Keratinocyte (primary cell): Measurements from ENCODE around the gene HOXB8. TPM values are rescaled to one million over a fixed set of nuclear protein-coding genes. Genes with fewer than 3 reads are reported as not detected.

Source experiments
- DNase-seq: peaks from one replicate; pipeline ENCODE4 v3.0.0-alpha.2; 2011; ENCODE audit warnings: low read depth, missing footprints, low spot score
- FAIRE-seq: peaks from 2 replicates; lab custom pipeline; 2011; peaks lifted over from hg19 to GRCh38; lab: Jason Lieb, UNC
- H2AFZ ChIP-seq: 2 replicates; pipeline ENCODE4 v1.6.0; 2012; ENCODE audit warnings: low read length, control low read depth, inconsistent platforms; ENCODE audit not compliant: control insufficient read depth
- H3K27ac ChIP-seq: 2 replicates; pipeline ENCODE4 v1.5.1; 2011; ENCODE audit warnings: low read length; ENCODE audit not compliant: control insufficient read depth, insufficient read depth
- H3K27me3 ChIP-seq: 3 replicates; pipeline ENCODE4 v1.6.0; 2011; ENCODE audit warnings: low read length; ENCODE audit not compliant: control insufficient read depth, insufficient read depth; ENCODE audit errors: extremely low read depth
- H3K36me3 ChIP-seq, 2 experiments: 2 replicates in 1 of 2; 3 replicates in 1 of 2; pipeline ENCODE4 v1.5.1; 2011; ENCODE audit warnings: low read length in 2 of 2, mild to moderate bottlenecking in 1 of 2; ENCODE audit not compliant: control insufficient read depth in 2 of 2, insufficient read depth in 2 of 2; ENCODE audit errors: extremely low read depth in 1 of 2
- H3K4me1 ChIP-seq: 3 replicates; pipeline ENCODE4 v1.5.1; 2011; ENCODE audit warnings: low read length; ENCODE audit not compliant: control insufficient read depth, insufficient read depth; ENCODE audit errors: extremely low read depth
- H3K4me2 ChIP-seq: 3 replicates; pipeline ENCODE4 v1.6.0; 2011; ENCODE audit warnings: low read depth, low read length; ENCODE audit not compliant: control insufficient read depth, insufficient read depth; ENCODE audit errors: extremely low read depth
- H3K4me3 ChIP-seq, 3 experiments: fragments of 200-600 bp in 1 of 3; sonication (generic) in 1 of 3; 2 replicates in 2 of 3; 3 replicates in 1 of 3; pipeline ENCODE4 v1.5.1; 2011 to 2016; ENCODE audit warnings: low read length in 3 of 3, mild to moderate bottlenecking in 3 of 3, control low read depth in 2 of 3, inconsistent platforms in 1 of 3, low read depth in 1 of 3, mixed read lengths in 1 of 3, mixed run types in 1 of 3, moderate library complexity in 1 of 3; ENCODE audit not compliant: control insufficient read depth in 2 of 3, insufficient read depth in 2 of 3; ENCODE audit errors: extremely low read depth in 1 of 3
- H3K79me2 ChIP-seq: 2 replicates; pipeline ENCODE4 v1.6.0; 2012; ENCODE audit warnings: low read length; ENCODE audit not compliant: control insufficient read depth, insufficient read depth
- H3K9ac ChIP-seq: 3 replicates; pipeline ENCODE4 v1.6.0; 2011; ENCODE audit warnings: low read length; ENCODE audit not compliant: control insufficient read depth, insufficient read depth; ENCODE audit errors: extremely low read depth
- H3K9me1 ChIP-seq: 3 replicates; pipeline ENCODE4 v1.6.0; 2011; ENCODE audit warnings: low read length; ENCODE audit not compliant: control insufficient read depth, insufficient read depth; ENCODE audit errors: extremely low read depth
- H3K9me3 ChIP-seq: 2 replicates; pipeline ENCODE4 v1.5.1; 2012; ENCODE audit warnings: low read depth, low read length; ENCODE audit not compliant: control insufficient read depth
- H4K20me1 ChIP-seq: 3 replicates; pipeline ENCODE4 v1.6.0; 2011; ENCODE audit warnings: low read length; ENCODE audit not compliant: control insufficient read depth, insufficient read depth; ENCODE audit errors: extremely low read depth
- CTCF ChIP-seq, 3 experiments: IDR thresholded peaks in 1 of 3; conservative IDR thresholded peaks in 1 of 3; optimal IDR thresholded peaks in 1 of 3; 2 replicates in 2 of 3; 3 replicates in 1 of 3; pipeline versions ENCODE3 to v1.5.1; 2011; ENCODE audit warnings: low read length in 3 of 3, mild to moderate bottlenecking in 3 of 3, moderate library complexity in 2 of 3, control low read depth in 1 of 3, inconsistent platforms in 1 of 3; ENCODE audit not compliant: insufficient read depth in 2 of 3; ENCODE audit errors: extremely low read depth in 1 of 3
- EZH2 ChIP-seq: IDR thresholded peaks from one replicate; pipeline ENCODE4 v1.6.1; 2012; ENCODE audit warnings: inconsistent platforms, mild to moderate bottlenecking, low read length, moderate library complexity
- dilution Hi-C: fragments of 300-500 bp; cut with MboI; formaldehyde crosslinking; loops from one replicate; pipeline ENCODE4 v1.7.0; 2020; ENCODE audit warnings: low sequenced_read_pairs; ENCODE audit not compliant: extremely low pct_ligation_motif_present
- polyA plus RNA-seq, 5 experiments: library from polyadenylated mRNA; depleted of rRNA in 3 of 5; stranded (reverse) in 3 of 5; stranded (forward) in 1 of 5; unstranded in 1 of 5; fragments of >200 nt; gene quantifications; 1 replicate in 1 of 5; 2 replicates in 3 of 5; 3 replicates in 1 of 5; pipeline versions ENCODE4 v1.2.1 to v1.2.3, GENCODE V29; 2011 to 2012; ENCODE audit warnings: missing spikeins in 2 of 5, low read depth in 1 of 5, low replicate concordance in 1 of 5

The HOXB8 gene
- polyA plus RNA-seq, 1 donor (not counting 4 experiments of a cell fraction or from before 2014, with no cell fraction given) = not detected

GRCh38 chr17:48631693-48632578 lies 16.8 kb upstream of the HOXB8 start:
- Histone ChIP-seq H3K9ac (no peak overlapping the region), H3K36me3 (no peaks in the 10 kb centered on the region), H3K4me2 (no peak overlapping the region), H3K9me3 (no peaks in the 10 kb centered on the region), H3K4me3 (no peak overlapping the region), H3K79me2 (no peaks in the 10 kb centered on the region), H3K4me1 (no peaks in the 10 kb centered on the region), H3K27me3 (peaks cover 100% of the 10 kb centered on the region), H4K20me1 (peaks cover 9% of the 10 kb centered on the region), H2AFZ (no peak overlapping the region), H3K9me1 (no peaks in the 10 kb centered on the region), H3K27ac (no peak overlapping the region)
- no peak for DNase-seq
- dilution Hi-C loops = no loop called here
- FAIRE-seq = no peak
- TF ChIP-seq EZH2 = no peak
- TF ChIP-seq CTCF (optimal IDR thresholded peaks at IDR 0.05 in 1 of 3, IDR thresholded peaks at IDR 0.05 in 1 of 3, conservative IDR thresholded peaks at IDR 0.05 in 1 of 3; ENCODE audit: extremely low read depth in 1 of 3, insufficient read depth in 2 of 3, low read length in 3 of 3) = no peak

- Histone ChIP-seq H3K9me1 (no peaks in the 10 kb centered on the region), H3K9ac (no peak overlapping the region), H3K36me3 (no peaks in the 10 kb centered on the region), H3K4me2 (no peak overlapping the region), H4K20me1 (peaks cover 9% of the 10 kb centered on the region), H3K79me2 (no peaks in the 10 kb centered on the region), H2AFZ (no peak overlapping the region), H3K27me3 (peaks cover 100% of the 10 kb centered on the region), H3K4me1 (no peaks in the 10 kb centered on the region), H3K27ac (no peak overlapping the region), H3K9me3 (no peaks in the 10 kb centered on the region), H3K4me3 (no peak overlapping the region)
- dilution Hi-C loops = no loop called here
- TF ChIP-seq EZH2 (peak; percentile 10), CTCF (optimal IDR thresholded peaks at IDR 0.05 in 1 of 3, IDR thresholded peaks at IDR 0.05 in 1 of 3, conservative IDR thresholded peaks at IDR 0.05 in 1 of 3; ENCODE audit: extremely low read depth in 1 of 3, insufficient read depth in 2 of 3, low read length in 3 of 3) (no peak)
- no peak for DNase-seq
- FAIRE-seq = no peak
These were observed 16.0 kb upstream of the HOXB8 start for GRCh38 chr17:48630925-48631692.
